ENCODE data around the gene LRRK1. TPM values are rescaled to one million over a fixed set of nuclear protein-coding genes. Genes with fewer than 3 reads are reported as not detected.

The LRRK1 gene
- total RNA-seq, 1 donor from 2014 or later, result 0.86 TPM

GRCh38 chr15:101110681-101111569, 191.8 kb downstream of the LRRK1 start:
- Mint-ChIP-seq H3K36me3 (ENCODE audit: insufficient read depth) (no peaks in the 10 kb centered on the region), H3K27me3 (peaks cover 9% of the 10 kb centered on the region), H3K4me3 (ENCODE audit: low read depth) (no peak overlapping the region), H3K4me1 (ENCODE audit: low read depth) (no peaks in the 10 kb centered on the region), H3K9me3 (ENCODE audit: low read depth) (no peaks in the 10 kb centered on the region), H3K27ac (no peak overlapping the region)
- TF ChIP-seq CTCF (IDR thresholded peaks at IDR 0.05; ENCODE audit: unreplicated experiment), result no peak
- no peak for DNase-seq (ENCODE audit: low spot score, unreplicated experiment)

GRCh38 chr15:101111570-101112262, 192.6 kb downstream of the LRRK1 start:
- no peak overlapping the region for H3K27ac Mint-ChIP-seq
- no peak for TF ChIP-seq CTCF (IDR thresholded peaks at IDR 0.05; ENCODE audit: unreplicated experiment)
- H3K9me3 Mint-ChIP-seq (ENCODE audit: low read depth), result no peaks in the 10 kb centered on the region
- H3K4me1 Mint-ChIP-seq (ENCODE audit: low read depth), result no peaks in the 10 kb centered on the region
- H3K27me3 Mint-ChIP-seq, result peaks cover 9% of the 10 kb centered on the region
- H3K4me3 Mint-ChIP-seq (ENCODE audit: low read depth), result no peak overlapping the region
- H3K36me3 Mint-ChIP-seq (ENCODE audit: insufficient read depth), result no peaks in the 10 kb centered on the region
- DNase-seq (ENCODE audit: low spot score, unreplicated experiment), result no peak

- no peak overlapping the region for H3K27ac Mint-ChIP-seq
- H3K27me3 Mint-ChIP-seq, result peaks cover 9% of the 10 kb centered on the region
- no peak overlapping the region for H3K4me3 Mint-ChIP-seq (ENCODE audit: low read depth)
- H3K4me1 Mint-ChIP-seq (ENCODE audit: low read depth), result no peaks in the 10 kb centered on the region
- TF ChIP-seq CTCF (IDR thresholded peaks at IDR 0.05; ENCODE audit: unreplicated experiment), result no peak
- no peaks in the 10 kb centered on the region for H3K9me3 Mint-ChIP-seq (ENCODE audit: low read depth)
- no peak for DNase-seq (ENCODE audit: low spot score, unreplicated experiment)
- H3K36me3 Mint-ChIP-seq (ENCODE audit: insufficient read depth), result no peaks in the 10 kb centered on the region
These were observed 193.4 kb downstream of the LRRK1 start for GRCh38 chr15:101112336-101113113.

- Mint-ChIP-seq H3K4me3 (ENCODE audit: low read depth) (no peak overlapping the region), H3K9me3 (ENCODE audit: low read depth) (no peaks in the 10 kb centered on the region), H3K36me3 (ENCODE audit: insufficient read depth) (no peaks in the 10 kb centered on the region), H3K27me3 (peaks cover 9% of the 10 kb centered on the region), H3K27ac (no peak overlapping the region), H3K4me1 (ENCODE audit: low read depth) (no peaks in the 10 kb centered on the region)
- DNase-seq (ENCODE audit: low spot score, unreplicated experiment), result no peak
- TF ChIP-seq CTCF (IDR thresholded peaks at IDR 0.05; ENCODE audit: unreplicated experiment), result no peak
These were observed 194.2 kb downstream of the LRRK1 start for GRCh38 chr15:101113114-101114005.

Data from progenitor cell of endocrine pancreas (in vitro differentiated cells).